Stomach (tissue), 9 donors: Measurements from ENCODE around the gene CENPP. TPM values are rescaled to one million over a fixed set of nuclear protein-coding genes. Genes with fewer than 3 reads are reported as not detected.

Experiments used
- DNase-seq, 2 donors: peaks; one replicate each; pipeline versions ENCODE4 v3.0.0 to v3.0.0-alpha.2; 2013 to 2019
- H3K27ac ChIP-seq, 5 donors: fragments of 200-600 bp in 4 of 5; sonication (generic) in 4 of 5; one replicate each; pipeline ENCODE4 v1.5.1; 2013 to 2019; ENCODE audit warnings: mild to moderate bottlenecking in 1 of 5, moderate library complexity in 1 of 5
- H3K27me3 ChIP-seq, 3 donors: fragments of 200-600 bp; sonication (generic); one replicate each; pipeline ENCODE4 v1.5.1; 2017 to 2019; ENCODE audit warnings: mixed run types in 1 of 3
- H3K36me3 ChIP-seq, 4 donors: fragments of 200-600 bp; sonication (generic); 1 replicate in 3 of 4; 2 replicates in 1 of 4; pipeline ENCODE4 v1.5.1; 2016 to 2019
- H3K4me1 ChIP-seq, 4 donors: fragments of 200-600 bp; sonication (generic); one replicate each; pipeline ENCODE4 v1.5.1; 2016 to 2019
- H3K4me3 ChIP-seq, 4 donors: fragments of 200-600 bp; sonication (generic) in 3 of 4; one replicate each; pipeline ENCODE4 v1.5.1; 2016 to 2019; ENCODE audit warnings: mild to moderate bottlenecking in 1 of 4
- H3K9me3 ChIP-seq, 4 donors: fragments of 200-600 bp; sonication (generic); one replicate each; pipeline ENCODE4 v1.5.1; 2016 to 2019
- CTCF ChIP-seq, 7 experiments: fragments of 450-650 bp in 4 of 7; fragments of 200-600 bp in 3 of 7; sonication (generic) in 3 of 7; IDR thresholded peaks; one replicate each; pipeline ENCODE4 v1.5.1; 2016 to 2019; ENCODE audit warnings: antibody characterized with exemption in 7 of 7, control low read depth in 2 of 7, mild to moderate bottlenecking in 1 of 7
- EP300 ChIP-seq: sonication (generic); formaldehyde crosslinking; IDR thresholded peaks from one replicate; pipeline ENCODE4 v1.6.1; 2017; ENCODE audit warnings: antibody characterized with exemption
- POLR2A ChIP-seq, 4 donors: fragments of 450-650 bp; IDR thresholded peaks; one replicate each; pipeline ENCODE4 v1.6.1; 2016; ENCODE audit warnings: antibody characterized with exemption in 4 of 4, control low read depth in 2 of 4, mild to moderate bottlenecking in 1 of 4, moderate library complexity in 1 of 4
- POLR2AphosphoS5 ChIP-seq, 3 donors: sonication (generic); formaldehyde crosslinking; IDR thresholded peaks; one replicate each; pipeline ENCODE4 v1.6.1; 2016; ENCODE audit warnings: antibody characterized with exemption in 3 of 3
- WGBS, 5 donors: extraction: QIAGEN DNeasy Blood & Tissue Kit in 3 of 5; methylation state at CpG; one replicate each; pipeline versions ENCODE4 v1.1.5 to v1.1.7; 2013 to 2018; 5-methylcytosine and 5-hydroxymethylcytosine counted together
- intact Hi-C: fragments of 100-400 bp; cut with DNase I; formaldehyde crosslinking; loops from one replicate; pipeline ENCODE4 v1.15.1; 2023; ENCODE audit warnings: low total_unique reads
- polyA plus RNA-seq, 3 donors: library from polyadenylated mRNA; stranded (reverse); fragments of 200-250 nt; gene quantifications; one replicate each; pipeline ENCODE4 v1.2.3, GENCODE V29; 2013
- total RNA-seq, 5 donors: library from RNA; depleted of rRNA; stranded (reverse); fragments of >200 nt; gene quantifications; one replicate each; pipeline versions ENCODE4 v1.1.0 to v1.2.3, GENCODE V29; 2014 to 2016
- donor health status: healthy with polysubstance abuse.
- donor health status: Bipolar disorder and iron deficiency.
- donor health status: healthy.

The CENPP gene
- total and polyA plus RNA-seq, 8 donors = 1.3 to 37.9 (median 3.2) TPM

GRCh38 chr9:92369075-92369474 is 43.3 kb downstream of the CENPP start:
- DNase-seq = no peak
- no peaks in the 10 kb centered on the region for H3K27me3 ChIP-seq
- H3K27ac ChIP-seq = no peak overlapping the region
- H3K4me3 ChIP-seq = no peak overlapping the region
- no peaks in the 10 kb centered on the region for H3K4me1 ChIP-seq
- TF ChIP-seq POLR2A (IDR thresholded peaks at IDR 0.05) (no peak), CTCF (IDR thresholded peaks at IDR 0.05) (no peak), EP300 (no peak), POLR2AphosphoS5 (IDR thresholded peaks at IDR 0.05) (no peak)
- no peaks in the 10 kb centered on the region for H3K36me3 ChIP-seq
- H3K9me3 ChIP-seq = peaks cover 0 to 12% (median 6%) of the 10 kb centered on the region in 4 donors
- intact Hi-C loops = no loop called here
- WGBS, 5 donors = 43 to 70% (median 53%) methylated on average over 2 of the region's 2 CpGs

GRCh38 chr9:92373167-92373566 is 47.4 kb downstream of the CENPP start:
- peaks cover 0 to 18% (median 11%) of the 10 kb centered on the region in 4 donors for H3K9me3 ChIP-seq
- WGBS, 5 donors = 97 to 100% (median 98%) methylated on average over 2 of the region's 2 CpGs
- DNase-seq = no peak
- H3K4me3 ChIP-seq = no peak overlapping the region
- no peaks in the 10 kb centered on the region for H3K36me3 ChIP-seq
- no peaks in the 10 kb centered on the region for H3K4me1 ChIP-seq
- no peaks in the 10 kb centered on the region for H3K27me3 ChIP-seq
- intact Hi-C loops = no loop called here
- TF ChIP-seq POLR2AphosphoS5 (IDR thresholded peaks at IDR 0.05) (no peak), CTCF (IDR thresholded peaks at IDR 0.05) (no peak), POLR2A (IDR thresholded peaks at IDR 0.05) (no peak), EP300 (no peak)
- H3K27ac ChIP-seq = no peak overlapping the region

- intact Hi-C loops = no loop called here
- no peak overlapping the region for H3K27ac ChIP-seq
- peaks cover 0 to 18% (median 11%) of the 10 kb centered on the region in 4 donors for H3K9me3 ChIP-seq
- no peak overlapping the region for H3K4me3 ChIP-seq
- WGBS, 5 donors = 64 to 79% (median 70%) methylated on average over 2 of the region's 2 CpGs
- no peaks in the 10 kb centered on the region for H3K36me3 ChIP-seq
- TF ChIP-seq CTCF (IDR thresholded peaks at IDR 0.05) (no peak), POLR2A (IDR thresholded peaks at IDR 0.05) (no peak), POLR2AphosphoS5 (IDR thresholded peaks at IDR 0.05) (no peak), EP300 (no peak)
- no peaks in the 10 kb centered on the region for H3K27me3 ChIP-seq
- no peak for DNase-seq
- H3K4me1 ChIP-seq = no peaks in the 10 kb centered on the region
Measured at GRCh38 chr9:92377876-92378275, 52.1 kb downstream of the CENPP start.

- H3K4me3 ChIP-seq = no peak overlapping the region
- H3K36me3 ChIP-seq = no peaks in the 10 kb centered on the region
- no peaks in the 10 kb centered on the region for H3K4me1 ChIP-seq
- intact Hi-C loops = no loop called here
- H3K9me3 ChIP-seq = peaks cover 0 to 10% (median 2%) of the 10 kb centered on the region in 4 donors
- TF ChIP-seq POLR2A (IDR thresholded peaks at IDR 0.05) = no peak
- no peak for TF ChIP-seq POLR2AphosphoS5 (IDR thresholded peaks at IDR 0.05)
- no peak for TF ChIP-seq CTCF (IDR thresholded peaks at IDR 0.05)
- TF ChIP-seq EP300 = no peak
- no peaks in the 10 kb centered on the region for H3K27me3 ChIP-seq
- DNase-seq = no peak
- WGBS, 5 donors = 66 to 85% (median 84%) methylated on average over 7 of the region's 7 CpGs
- H3K27ac ChIP-seq = no peak overlapping the region
Measured at GRCh38 chr9:92378865-92379560, 53.3 kb downstream of the CENPP start.
